HG03135 (cell line): Measurements from ENCODE around the gene EFHD2.
"Not testable (repeated sequence)": the region's sequence is repeated elsewhere in the genome, so short reads cannot be mapped to it uniquely, and the experiment has no call there.

ENCODE experiments used
- ATAC-seq: cut with Tn5 transposase; IDR thresholded peaks from one replicate; pipeline ENCODE4 v1.9.1; 2021; ENCODE audit warnings: mild to moderate bottlenecking, moderate library complexity; ENCODE audit not compliant: unreplicated experiment

Gene EFHD2

DNA sequence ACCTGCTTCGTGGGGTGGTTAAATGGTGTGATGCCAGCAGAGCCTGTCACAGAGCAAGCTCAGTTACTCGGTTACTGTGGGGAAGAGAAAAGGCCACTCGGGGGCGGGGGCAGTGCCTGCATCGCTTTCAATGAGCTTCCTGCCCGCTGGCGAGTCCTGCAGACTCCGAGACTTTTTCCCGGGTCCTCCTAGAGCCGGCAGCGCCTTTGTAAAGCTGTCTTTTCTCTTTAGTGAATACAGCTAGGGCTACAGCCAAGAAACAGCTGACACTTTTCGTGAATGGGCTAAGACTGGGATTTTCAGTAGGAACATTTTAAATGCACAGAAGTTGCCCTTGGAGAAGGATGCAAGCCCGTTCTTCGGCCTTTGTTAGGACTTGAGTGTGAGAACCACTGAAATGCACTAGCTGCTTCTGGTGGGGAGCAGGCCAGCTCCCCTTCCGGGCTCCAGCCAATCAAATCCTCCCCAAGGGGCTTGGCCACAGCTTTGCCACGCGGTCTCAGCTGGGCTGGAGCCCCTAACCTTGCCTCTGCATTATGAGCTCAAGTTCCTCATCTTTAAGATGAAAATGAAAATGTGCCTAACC lies 23.4 kb upstream of the EFHD2 start:
- ATAC-seq, result no peak

DNA sequence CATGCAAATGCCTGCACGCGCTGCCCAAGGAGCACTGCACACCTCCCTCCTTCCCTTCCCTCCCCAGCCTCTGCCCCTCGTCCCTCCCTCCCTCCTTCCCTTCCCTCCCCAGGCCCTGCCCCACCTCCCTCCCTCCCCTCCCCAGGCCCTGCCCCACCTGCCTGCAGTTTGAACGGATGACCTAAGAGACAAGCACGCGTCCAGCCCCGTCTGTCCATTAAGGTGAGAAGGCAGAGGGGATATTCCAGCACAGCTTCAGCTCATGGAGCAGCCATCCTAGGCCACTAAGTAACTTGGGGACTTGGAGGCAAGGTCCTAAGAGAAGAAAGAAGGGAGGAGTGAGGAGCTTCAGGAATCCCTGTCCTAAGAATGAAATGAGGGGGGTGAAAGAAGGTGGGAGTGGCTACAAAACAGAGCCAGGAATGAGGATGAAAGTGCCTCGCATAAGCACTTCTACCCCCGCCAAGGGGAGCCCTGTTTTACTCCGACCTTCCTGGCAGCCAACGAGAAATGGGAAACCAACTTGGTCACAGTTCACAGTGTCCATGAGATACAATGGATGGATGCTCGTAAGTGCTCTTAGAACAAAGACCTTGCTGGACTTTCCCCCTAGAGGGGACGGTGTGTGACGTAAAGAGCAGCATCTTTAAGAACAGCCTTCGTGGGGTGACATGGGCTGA lies 21.3 kb upstream of the EFHD2 start:
- ATAC-seq, result no peak

- ATAC-seq, result not testable (repeated sequence)
These were observed 19.9 kb upstream of the EFHD2 start for GRCh38 chr1:15389828-15390227.

GRCh38 chr1:15390667-15391066 lies 19.0 kb upstream of the EFHD2 start:
- ATAC-seq, result no peak

DNA sequence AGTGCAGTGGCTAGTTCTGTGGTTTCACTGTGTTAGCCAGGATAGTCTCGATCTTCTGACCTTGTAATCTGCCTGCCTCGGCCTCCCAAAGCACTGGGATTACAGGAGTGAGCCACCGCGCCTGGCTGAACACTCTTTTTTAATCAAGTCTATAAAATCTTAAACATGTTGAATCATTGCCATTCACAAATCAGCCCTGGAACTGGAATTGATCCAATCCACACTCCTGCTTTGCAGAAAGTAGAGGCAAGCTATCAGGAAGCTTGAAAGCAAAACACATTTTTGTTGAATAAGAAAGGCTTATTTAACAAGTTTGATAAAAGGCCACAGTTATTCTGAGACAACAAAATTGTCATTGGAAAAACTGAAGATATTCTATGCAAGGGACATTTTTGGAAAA lies 18.3 kb upstream of the EFHD2 start:
- ATAC-seq, result no peak

DNA sequence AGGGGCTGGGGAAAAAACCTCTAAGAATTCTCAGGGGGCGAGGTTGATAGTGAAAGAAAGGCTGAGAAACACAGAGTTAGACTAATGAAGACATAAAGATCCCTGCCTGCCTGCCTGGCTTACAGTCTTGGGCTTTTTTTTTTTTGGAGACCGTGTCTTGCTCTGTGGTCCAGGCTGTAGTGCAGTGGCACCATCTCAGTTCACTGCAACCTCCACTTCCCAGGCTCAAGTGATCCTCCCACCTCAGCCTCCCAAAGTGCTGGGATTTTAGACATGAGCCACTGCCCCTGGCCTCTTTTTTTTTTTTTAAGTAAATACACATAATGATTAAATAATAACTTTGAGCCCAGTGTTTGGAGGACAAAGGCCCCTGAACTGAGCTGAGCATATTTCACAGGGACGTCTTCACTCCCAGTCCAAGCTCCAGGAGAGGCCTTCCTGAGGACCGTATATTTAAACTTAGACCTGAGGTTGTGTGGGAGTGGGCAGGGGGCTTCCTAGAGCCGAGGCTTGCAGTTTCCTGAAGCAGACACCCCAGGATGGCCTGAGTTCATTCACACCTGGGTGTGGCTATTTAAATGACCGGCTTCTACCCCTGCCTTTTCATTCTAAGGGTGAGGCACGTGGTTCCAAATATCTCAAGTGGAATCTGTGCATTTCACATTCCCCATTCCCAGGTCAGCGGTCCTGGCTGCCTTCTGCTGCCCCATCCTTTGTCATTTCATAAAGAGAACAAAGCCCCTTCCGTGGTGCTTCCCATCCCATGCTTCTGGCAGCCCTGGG lies 16.0 kb upstream of the EFHD2 start:
- ATAC-seq, result no peak

- ATAC-seq, result no peak
These were observed 15.4 kb upstream of the EFHD2 start for GRCh38 chr1:15394258-15394690.

DNA sequence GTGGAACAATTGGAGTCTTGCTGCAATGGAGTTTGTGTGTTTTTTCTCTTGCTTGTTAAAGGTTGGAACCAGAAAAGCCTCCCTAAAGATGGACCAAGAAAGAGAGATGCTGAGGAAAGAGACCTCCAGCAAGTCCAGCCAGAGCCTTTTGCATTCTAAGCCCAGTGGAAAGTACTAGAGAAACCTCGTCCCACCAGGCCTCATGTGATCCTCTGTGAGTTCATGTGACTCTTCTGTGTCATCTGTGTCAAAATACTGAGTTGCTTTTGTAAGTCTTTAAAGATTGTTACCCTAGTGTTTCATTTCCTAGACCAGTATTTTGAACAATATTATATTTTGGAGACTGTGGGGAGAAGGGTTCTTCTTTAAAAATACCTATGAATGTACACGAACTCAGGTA lies 12.5 kb upstream of the EFHD2 start:
- ATAC-seq, result no peak

DNA sequence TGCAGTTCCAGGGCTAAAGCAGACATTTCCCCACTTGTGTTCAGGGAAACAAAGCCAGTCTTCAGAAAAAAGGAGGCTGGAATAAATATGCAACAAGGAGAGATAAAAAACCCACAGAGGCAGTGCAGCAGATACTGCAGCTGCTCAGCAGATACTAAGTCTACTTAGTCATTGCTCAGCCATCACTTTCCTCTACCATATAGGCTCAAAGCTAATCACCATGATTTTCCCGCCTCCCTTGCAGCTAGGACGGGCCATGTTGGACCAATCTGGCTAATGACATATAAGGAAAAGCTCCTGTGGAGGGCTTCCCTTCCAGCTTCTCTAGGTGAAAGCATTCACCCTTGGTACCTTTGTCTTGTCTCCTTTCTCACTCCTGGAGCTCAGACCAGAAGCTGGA lies 10.0 kb upstream of the EFHD2 start:
- no peak for ATAC-seq

DNA sequence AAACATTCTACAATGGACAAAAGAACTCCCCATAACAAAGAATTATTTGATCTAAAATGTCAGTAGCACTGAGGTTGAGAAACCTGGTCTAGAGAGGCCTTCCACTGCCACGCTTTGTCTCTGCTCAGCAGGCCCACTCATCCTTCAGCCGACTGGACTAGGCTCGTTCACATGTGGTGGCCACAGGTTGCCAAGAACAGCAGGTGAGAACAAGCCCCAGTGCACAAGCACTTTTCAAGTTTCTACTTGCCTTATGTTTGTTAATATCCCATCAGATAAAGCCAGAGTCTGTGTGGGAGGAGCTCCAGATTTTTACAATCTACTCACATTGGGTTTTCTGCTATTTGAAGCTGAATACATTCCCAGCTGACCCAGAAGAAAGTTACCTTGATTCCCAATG lies 9.1 kb upstream of the EFHD2 start:
- ATAC-seq, result no peak

- no peak for ATAC-seq
These were observed 8.2 kb upstream of the EFHD2 start for GRCh38 chr1:15401391-15402055.

- ATAC-seq, result no peak
These were observed 6.8 kb upstream of the EFHD2 start for GRCh38 chr1:15402809-15403450.

DNA sequence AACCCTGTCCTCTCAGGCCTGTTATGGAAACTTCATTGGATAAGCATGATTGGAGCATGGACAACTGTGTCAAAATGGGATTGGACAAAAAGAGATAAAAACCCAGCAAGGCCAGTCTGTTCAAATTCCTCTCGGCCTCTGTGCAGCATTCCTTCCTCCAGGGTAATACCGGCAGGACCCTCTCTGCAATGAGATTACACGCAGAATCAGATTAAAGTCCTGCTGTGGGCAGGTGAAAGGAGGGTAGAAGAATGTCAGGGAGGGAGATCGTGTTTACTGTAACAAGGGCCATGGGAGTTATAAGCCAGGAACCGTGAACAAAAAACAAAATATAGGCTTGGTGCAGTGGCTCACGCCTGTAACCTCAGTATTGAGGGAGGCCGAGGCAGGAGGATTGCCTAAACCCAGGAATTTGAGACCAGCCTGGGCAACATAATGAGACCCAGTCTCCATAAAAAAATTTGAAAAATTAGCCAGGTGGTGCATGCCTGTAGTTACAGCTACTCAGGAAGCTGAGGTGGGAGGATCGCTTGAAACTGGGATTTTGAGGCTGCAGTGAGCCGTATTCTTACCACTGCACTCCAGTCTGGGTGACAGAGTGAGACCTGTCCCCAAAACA lies 5.6 kb upstream of the EFHD2 start:
- no peak for ATAC-seq

GRCh38 chr1:15405106-15405850 lies 4.4 kb upstream of the EFHD2 start:
- no peak for ATAC-seq

GRCh38 chr1:15406614-15407559 lies 2.8 kb upstream of the EFHD2 start:
- no peak for ATAC-seq

DNA sequence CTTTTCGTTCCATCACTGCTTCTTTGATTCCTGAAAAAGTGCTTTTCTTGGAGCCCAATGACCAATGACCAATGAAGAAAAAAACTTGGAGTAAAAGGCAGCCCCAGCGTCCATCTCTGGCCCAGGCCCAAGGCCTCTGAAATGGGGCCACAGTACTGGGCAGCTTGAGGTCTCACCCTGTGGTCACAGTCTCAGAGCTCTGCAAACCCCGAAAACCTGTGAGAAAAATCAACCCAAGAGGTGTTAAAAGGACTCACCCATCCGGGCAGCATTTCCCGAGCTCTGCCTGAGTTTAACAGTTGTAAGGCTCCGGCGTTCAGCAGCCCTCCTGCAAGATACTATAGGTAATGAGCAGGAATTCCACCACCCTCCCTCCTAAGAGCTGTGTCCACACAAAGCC lies 2.1 kb upstream of the EFHD2 start:
- no peak for ATAC-seq

DNA sequence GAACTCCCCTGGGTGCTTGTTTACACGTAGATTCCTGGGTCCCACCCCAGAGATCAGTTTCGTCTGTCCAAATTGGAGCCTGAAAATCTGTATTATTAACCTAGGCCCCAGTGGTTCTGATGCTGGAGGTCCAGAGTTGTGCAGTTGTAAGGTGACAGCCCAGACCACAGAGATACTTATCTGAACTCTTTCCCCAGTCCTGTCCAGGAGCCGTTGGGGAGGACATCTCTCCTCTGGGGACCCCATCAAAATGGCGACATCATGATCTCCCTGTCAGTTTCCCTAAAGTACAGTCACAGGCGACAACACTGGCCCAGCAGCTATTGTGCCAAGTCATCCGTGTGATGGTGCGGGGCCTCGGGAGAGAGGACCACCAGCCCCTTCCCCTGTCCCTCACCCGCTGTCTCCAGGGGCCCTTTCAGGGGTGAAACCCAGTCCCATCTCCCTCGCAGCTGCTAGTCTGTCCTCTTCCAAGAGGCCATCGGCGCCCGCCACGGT lies 749 bp upstream of the EFHD2 start:
- no peak for ATAC-seq

DNA sequence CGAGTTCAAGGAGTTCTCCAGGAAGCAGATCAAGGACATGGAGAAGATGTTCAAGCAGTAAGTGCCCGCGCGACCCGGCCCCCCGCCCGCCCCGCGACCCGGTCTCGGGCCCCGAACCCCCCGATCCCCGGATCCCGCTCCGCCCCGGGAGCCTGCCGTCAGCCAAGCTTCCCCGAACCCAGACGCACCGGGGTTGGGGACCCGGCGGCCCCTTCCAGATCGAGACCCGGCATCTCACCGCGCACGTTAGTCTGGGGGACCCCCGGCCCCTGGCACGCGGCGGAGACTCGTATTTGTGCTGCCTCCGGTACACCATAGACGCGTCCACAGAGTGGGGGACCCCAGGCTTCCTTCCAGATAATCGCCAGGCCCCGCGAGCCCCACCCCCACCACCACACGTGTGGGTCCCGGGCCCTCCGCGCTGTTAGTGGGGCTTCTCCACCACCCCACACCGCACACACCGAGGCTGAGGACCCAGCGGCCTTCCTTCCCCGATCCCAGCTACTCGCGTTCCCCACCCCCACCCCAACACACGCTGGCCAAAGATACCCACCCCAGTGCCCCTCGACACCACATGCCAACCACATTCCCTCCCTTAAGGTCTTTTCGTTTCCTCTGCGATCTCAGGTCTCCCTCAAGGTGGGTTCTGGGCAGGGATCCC lies 665 bp downstream of the EFHD2 start:
- no peak for ATAC-seq
